Right ventricle myocardium superior (tissue), 1 donor: Measurements from ENCODE around the gene IGSF9. TPM values are rescaled to one million over a fixed set of nuclear protein-coding genes. Genes with fewer than 3 reads are reported as not detected.
A peak's percentile ranks its signal among the peaks of the same experiment; 100 is the strongest.

Experiments used
- ATAC-seq: fragments of 200-7000 bp; cut with Tn5 transposase; one replicate; pipeline ENCODE4 v1.9.1; 2020; ENCODE audit warnings: mild to moderate bottlenecking; ENCODE audit not compliant: poor library complexity
- DNase-seq: peaks from one replicate; pipeline ENCODE4 v3.0.0-alpha.2; 2020
- intact Hi-C: fragments of 100-400 bp; cut with DNase I; formaldehyde crosslinking; loops from one replicate; pipeline ENCODE4 v1.11.2; 2022
- long read RNA-seq: library from polyadenylated mRNA; unstranded; transcript quantifications from one replicate; pipeline ENCODE4 v2.0.0, GENCODE V29; 2021
- total RNA-seq: library from RNA; stranded (reverse); fragmentation: NEBNext Ultra II Directional; extraction: Animal tissue kit (Norgen Biotek cat#: 25700); gene quantifications from one replicate; pipeline ENCODE4 v1.2.1, GENCODE V29; 2021
- donor health status: DM: no; HTN: yes; CAD: no; lungs with severe emphysema.

The IGSF9 gene
- total RNA-seq: 0.30 TPM
- long read RNA-seq, partial matches to known transcripts: 1 of 1 reads
- long read RNA-seq, other reads (novel, unspliced or antisense): 0 of 1 reads

GRCh38 chr1:159945483-159946241 is at the start of gene IGSF9:
IGSF9 (minus strand) TSS chr1:159945613; CDS start chr1:159943454, 2,159 bp downstream.
- peak; percentile 97 for ATAC-seq
- intact Hi-C loops: loop anchor here (5.0 kb wide), 1 partner anchor 148 kb away; no protein-coding TSS in a partner anchor
- peak; percentile 89 for DNase-seq

GRCh38 chr1:159994896-159995295 is 49.5 kb upstream of the IGSF9 start:
- intact Hi-C loops: no loop called here
- ATAC-seq (no peak), DNase-seq (no peak)

GRCh38 chr1:159993911-159994310 is 48.5 kb upstream of the IGSF9 start:
- intact Hi-C loops: no loop called here
- DNase-seq (no peak), ATAC-seq (no peak)

- ATAC-seq (peak; percentile 77), DNase-seq (no peak)
- intact Hi-C loops: no loop called here
These were observed 46.7 kb upstream of the IGSF9 start for GRCh38 chr1:159992161-159992560.

GRCh38 chr1:159991513-159991912 is 46.1 kb upstream of the IGSF9 start:
- peak; percentile 22 for ATAC-seq
- DNase-seq: no peak
- intact Hi-C loops: no loop called here

GRCh38 chr1:159990005-159990404 is 44.6 kb upstream of the IGSF9 start:
- ATAC-seq: no peak
- DNase-seq: no peak
- intact Hi-C loops: no loop called here

GRCh38 chr1:159989581-159989980 is 44.2 kb upstream of the IGSF9 start:
- intact Hi-C loops: no loop called here
- DNase-seq: no peak
- ATAC-seq: no peak

- no peak for DNase-seq
- intact Hi-C loops: no loop called here
- no peak for ATAC-seq
These were observed 42.6 kb upstream of the IGSF9 start for GRCh38 chr1:159988006-159988405.

GRCh38 chr1:159987186-159987585 is 41.8 kb upstream of the IGSF9 start:
- intact Hi-C loops: no loop called here
- DNase-seq: no peak
- peak; percentile 45 for ATAC-seq

GRCh38 chr1:159986531-159986930 is 41.1 kb upstream of the IGSF9 start:
- intact Hi-C loops: no loop called here
- ATAC-seq (no peak), DNase-seq (no peak)

- ATAC-seq (no peak), DNase-seq (no peak)
- intact Hi-C loops: no loop called here
These were observed 40.7 kb upstream of the IGSF9 start for GRCh38 chr1:159986093-159986492.

- ATAC-seq: no peak
- intact Hi-C loops: no loop called here
- no peak for DNase-seq
These were observed 40.1 kb upstream of the IGSF9 start for GRCh38 chr1:159985473-159985872.

GRCh38 chr1:159983681-159984080 is 38.3 kb upstream of the IGSF9 start:
- no peak for DNase-seq
- intact Hi-C loops: no loop called here

GRCh38 chr1:159982280-159982679 is 36.9 kb upstream of the IGSF9 start:
- DNase-seq: no peak
- intact Hi-C loops: no loop called here
- no peak for ATAC-seq

More at GRCh38 chr1:159983681-159984080, 38.3 kb upstream of the IGSF9 start:
- ATAC-seq: no peak

GRCh38 chr1:159981351-159982055 is 36.1 kb upstream of the IGSF9 start:
- intact Hi-C loops: no loop called here
- ATAC-seq: no peak
- no peak for DNase-seq

GRCh38 chr1:159980786-159981185 is 35.4 kb upstream of the IGSF9 start:
- ATAC-seq (no peak), DNase-seq (no peak)
- intact Hi-C loops: no loop called here

- ATAC-seq (no peak), DNase-seq (no peak)
- intact Hi-C loops: no loop called here
These were observed 34.7 kb upstream of the IGSF9 start for GRCh38 chr1:159980076-159980475.

- DNase-seq: no peak
These were observed 33.8 kb upstream of the IGSF9 start for GRCh38 chr1:159979257-159979656.

GRCh38 chr1:159978107-159978398 is 32.6 kb upstream of the IGSF9 start:
- intact Hi-C loops: no loop called here
- DNase-seq (no peak), ATAC-seq (no peak)

More at GRCh38 chr1:159979257-159979656, 33.8 kb upstream of the IGSF9 start:
- ATAC-seq: no peak
- intact Hi-C loops: no loop called here
